B cell (primary cell): ENCODE measurements around the gene ITPR1. TPM values are rescaled to one million over a fixed set of nuclear protein-coding genes. Genes with fewer than 3 reads are reported as not detected.
A peak's percentile ranks its signal among the peaks of the same experiment; 100 is the strongest.

ENCODE experiments used
- ATAC-seq: fragments of 200-7000 bp; cut with Tn5 transposase; one replicate; pipeline ENCODE4 v1.10.0; 2021; ENCODE audit warnings: low read depth, mild to moderate bottlenecking, moderate number of reproducible peaks, moderate library complexity
- CTCF ChIA-PET: fragments of 350-600 bp; sonication (Branson Sonifier 250); formaldehyde crosslinking; loops from one replicate; lab custom pipeline; 2021; ENCODE audit warnings: antibody characterized with exemption, inconsistent platforms; lab: Charles Lee
- POLR2A ChIA-PET: fragments of 350-600 bp; sonication (Branson Sonifier 250); formaldehyde crosslinking; loops from one replicate; lab custom pipeline; 2021; ENCODE audit warnings: antibody characterized with exemption; lab: Charles Lee
- DNase-seq: peaks from one replicate; pipeline ENCODE4 v3.0.0; 2013
- H2AFZ ChIP-seq: 2 replicates; pipeline ENCODE4 v1.6.1; 2012; ENCODE audit warnings: mild to moderate bottlenecking, low read depth, low read length; ENCODE audit not compliant: insufficient read depth, poor library complexity, severe bottlenecking
- H3K27ac ChIP-seq, 2 donors: 1 replicate in 1 of 2; 2 replicates in 1 of 2; pipeline ENCODE4 v1.5.1; 2012 to 2013; ENCODE audit warnings: low read length in 2 of 2, mild to moderate bottlenecking in 2 of 2, moderate library complexity in 1 of 2
- H3K27me3 ChIP-seq, 4 experiments: fragments of 200-600 bp in 1 of 4; sonication (generic) in 1 of 4; replicated peaks in 1 of 4; 1 replicate in 2 of 4; 2 replicates in 2 of 4; pipeline versions ENCODE4 v1.6.1 to v1.7.0; 2013 to 2016; ENCODE audit warnings: low read length in 3 of 4, mild to moderate bottlenecking in 2 of 4, mixed read lengths in 1 of 4, moderate library complexity in 1 of 4; ENCODE audit not compliant: insufficient read depth in 4 of 4, control insufficient read depth in 3 of 4; ENCODE audit errors: control extremely low read depth in 1 of 4
- H3K36me3 ChIP-seq, 2 experiments: replicated peaks in 1 of 2; 1 replicate in 1 of 2; 2 replicates in 1 of 2; pipeline versions ENCODE4 v1.6.1 to v1.7.1; 2013; ENCODE audit warnings: low read length in 1 of 2; ENCODE audit not compliant: insufficient read depth in 2 of 2, control insufficient read depth in 1 of 2; ENCODE audit errors: control extremely low read depth in 1 of 2, extremely low read depth in 1 of 2
- H3K4me1 ChIP-seq, 2 donors: fragments of 200-600 bp in 1 of 2; sonication (generic) in 1 of 2; 1 replicate in 1 of 2; 2 replicates in 1 of 2; pipeline versions ENCODE4 v1.5.1 to v1.6.1; 2013 to 2017; ENCODE audit warnings: low read length in 2 of 2; ENCODE audit not compliant: control insufficient read depth in 2 of 2, insufficient read depth in 2 of 2
- H3K4me2 ChIP-seq: replicated peaks from 2 replicates; pipeline ENCODE3; 2012; ENCODE audit warnings: mild to moderate bottlenecking, low read depth, low read length; ENCODE audit not compliant: poor library complexity, severe bottlenecking
- H3K4me3 ChIP-seq, 5 experiments: fragments of 200-600 bp in 1 of 5; sonication (generic) in 1 of 5; 1 replicate in 3 of 5; 2 replicates in 2 of 5; pipeline versions ENCODE4 v1.5.1 to v1.7.0; 2011 to 2016; ENCODE audit warnings: low read length in 4 of 5, mild to moderate bottlenecking in 4 of 5, low read depth in 2 of 5, control low read depth in 1 of 5, moderate library complexity in 1 of 5; ENCODE audit not compliant: insufficient read depth in 1 of 5; ENCODE audit errors: control extremely low read depth in 1 of 5, extremely low read depth in 1 of 5
- H3K79me2 ChIP-seq: fragments of 200-600 bp; sonication (generic); one replicate; pipeline ENCODE4 v1.6.0; 2016; ENCODE audit warnings: low read length; ENCODE audit not compliant: control insufficient read depth, insufficient read depth
- H3K9ac ChIP-seq: fragments of 200-600 bp; sonication (generic); 2 replicates; pipeline ENCODE4 v1.6.1; 2017; ENCODE audit warnings: mild to moderate bottlenecking, low read length, moderate library complexity
- H3K9me3 ChIP-seq, 3 donors: one replicate each; pipeline versions ENCODE4 v1.6.1 to v1.7.1; 2013; ENCODE audit warnings: low read length in 2 of 3; ENCODE audit not compliant: control insufficient read depth in 2 of 3, insufficient read depth in 1 of 3; ENCODE audit errors: control extremely low read depth in 1 of 3
- H4K20me1 ChIP-seq: 2 replicates; pipeline ENCODE4 v1.6.0; 2012; ENCODE audit warnings: mild to moderate bottlenecking, low read length; ENCODE audit not compliant: insufficient read depth, control insufficient read depth, poor library complexity, severe bottlenecking
- H3K27ac Mint-ChIP-seq: one replicate; pipeline ENCODE4 v1.8.0; 2021; ENCODE audit warnings: mixed read lengths
- H3K27me3 Mint-ChIP-seq: one replicate; pipeline ENCODE4 v1.8.0; 2021; ENCODE audit warnings: mixed read lengths
- H3K4me1 Mint-ChIP-seq: one replicate; pipeline ENCODE4 v1.8.0; 2021; ENCODE audit warnings: mixed read lengths
- H3K4me3 Mint-ChIP-seq: one replicate; pipeline ENCODE4 v1.8.0; 2021; ENCODE audit warnings: mixed read lengths
- H3K9me3 Mint-ChIP-seq: one replicate; pipeline ENCODE4 v1.8.0; 2022; ENCODE audit warnings: mixed read lengths; ENCODE audit not compliant: insufficient read depth
- EZH2 ChIP-seq: IDR thresholded peaks from 2 replicates; pipeline ENCODE4 v1.6.1; 2012; ENCODE audit warnings: borderline replicate concordance, low read depth, mild to moderate bottlenecking, moderate library complexity, low read length; ENCODE audit not compliant: insufficient read depth, poor library complexity, severe bottlenecking
- WGBS: methylation state at CpG from one replicate; pipeline ENCODE4 v1.1.5; 2013; ENCODE audit warnings: missing lambda C conversion rate; ENCODE audit not compliant: insufficient coverage; 5-methylcytosine and 5-hydroxymethylcytosine counted together
- intact Hi-C: fragments of 100-400 bp; cut with micrococcal nuclease; formaldehyde crosslinking; loops from one replicate; pipeline ENCODE4 v1.10.0; 2022
- polyA plus RNA-seq: library from polyadenylated mRNA; depleted of rRNA; stranded (reverse); fragments of >200 nt; gene quantifications from 2 replicates; pipeline ENCODE4 v1.2.3, GENCODE V29; 2012
- total RNA-seq, 2 donors: library from RNA; stranded (reverse); fragments of 120-200 nt in 1 of 2; gene quantifications; 1 replicate in 1 of 2; 2 replicates in 1 of 2; pipeline versions ENCODE4 v1.2.3 to v1.2.4, GENCODE V29; 2013 to 2022
- TF ChIP-seq, protein P1 (sequence below): fragments of 200-600 bp; IDR thresholded peaks from one replicate; pipeline ENCODE4 v1.8.0; 2022; ENCODE audit warnings: antibody characterized with exemption, mild to moderate bottlenecking

The ITPR1 gene
- total and polyA plus RNA-seq, 2 donors (not counting 1 experiment from before 2014, with no cell fraction given), result 64.0 to 332 TPM

GRCh38 chr3:4568841-4569240, 75.7 kb downstream of the ITPR1 start:
- H3K9ac ChIP-seq, result no peak overlapping the region
- no peak overlapping the region for H3K27ac ChIP-seq
- peaks cover 98% of the 10 kb centered on the region for H4K20me1 ChIP-seq
- no peaks in the 10 kb centered on the region for H3K9me3 ChIP-seq
- Mint-ChIP-seq H3K27me3 (no peaks in the 10 kb centered on the region), H3K9me3 (no peaks in the 10 kb centered on the region), H3K4me3 (no peak overlapping the region), H3K4me1 (peaks cover 74% of the 10 kb centered on the region), H3K27ac (no peak overlapping the region)
- no peak for ATAC-seq
- no peak overlapping the region for H3K4me3 ChIP-seq
- DNase-seq, result no peak
- H2AFZ ChIP-seq, result no peak overlapping the region
- intact Hi-C loops, result loop anchor here (2.0 kb wide), 1 partner anchor 16 kb away; no protein-coding TSS in a partner anchor
- CTCF ChIA-PET, result interaction anchor here (0.8 to 1.2 kb wide), 2 partner anchors 8 to 218 kb away, joined by 3 read pairs; no protein-coding TSS in a partner anchor
- no CpG with 5 or more reads among the region's 3 CpGs for WGBS
- peaks cover 96% of the 10 kb centered on the region for H3K79me2 ChIP-seq
- H3K36me3 ChIP-seq, result peaks cover 0 to 2% of the 10 kb centered on the region in 2 experiments
- TF ChIP-seq, protein P1, sequence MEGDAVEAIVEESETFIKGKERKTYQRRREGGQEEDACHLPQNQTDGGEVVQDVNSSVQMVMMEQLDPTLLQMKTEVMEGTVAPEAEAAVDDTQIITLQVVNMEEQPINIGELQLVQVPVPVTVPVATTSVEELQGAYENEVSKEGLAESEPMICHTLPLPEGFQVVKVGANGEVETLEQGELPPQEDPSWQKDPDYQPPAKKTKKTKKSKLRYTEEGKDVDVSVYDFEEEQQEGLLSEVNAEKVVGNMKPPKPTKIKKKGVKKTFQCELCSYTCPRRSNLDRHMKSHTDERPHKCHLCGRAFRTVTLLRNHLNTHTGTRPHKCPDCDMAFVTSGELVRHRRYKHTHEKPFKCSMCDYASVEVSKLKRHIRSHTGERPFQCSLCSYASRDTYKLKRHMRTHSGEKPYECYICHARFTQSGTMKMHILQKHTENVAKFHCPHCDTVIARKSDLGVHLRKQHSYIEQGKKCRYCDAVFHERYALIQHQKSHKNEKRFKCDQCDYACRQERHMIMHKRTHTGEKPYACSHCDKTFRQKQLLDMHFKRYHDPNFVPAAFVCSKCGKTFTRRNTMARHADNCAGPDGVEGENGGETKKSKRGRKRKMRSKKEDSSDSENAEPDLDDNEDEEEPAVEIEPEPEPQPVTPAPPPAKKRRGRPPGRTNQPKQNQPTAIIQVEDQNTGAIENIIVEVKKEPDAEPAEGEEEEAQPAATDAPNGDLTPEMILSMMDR, result no peak
- TF ChIP-seq EZH2, result no peak
- H3K4me1 ChIP-seq, result peaks cover 0 to 11% of the 10 kb centered on the region in 2 donors
- H3K27me3 ChIP-seq, result no peaks in the 10 kb centered on the region
- H3K4me2 ChIP-seq, result no peak overlapping the region
- POLR2A ChIA-PET, result no interaction called here

GRCh38 chr3:4570840-4571621, 77.9 kb downstream of the ITPR1 start:
- Mint-ChIP-seq H3K4me1 (peaks cover 72% of the 10 kb centered on the region), H3K9me3 (no peaks in the 10 kb centered on the region), H3K27me3 (no peaks in the 10 kb centered on the region), H3K27ac (peak overlapping the region; percentile 47), H3K4me3 (no peak overlapping the region)
- ChIA-PET CTCF (interaction anchor here (1.5 to 4.9 kb wide), 5 partner anchors 10 to 220 kb away, joined by 3 to 32 read pairs (median 7); no protein-coding TSS in a partner anchor), POLR2A (interaction anchor here (0.6 kb wide), 1 partner anchor 78 kb away, joined by 7 read pairs; the partner anchor contains the start of gene ITPR1)
- H3K27ac ChIP-seq, result peak overlapping the region in 1 of 2 donors; percentile 39
- peaks cover 0 to 9% of the 10 kb centered on the region in 2 experiments for H3K36me3 ChIP-seq
- intact Hi-C loops, result loop anchor here (2.0 kb wide), 1 partner anchor 220 kb away; no protein-coding TSS in a partner anchor
- TF ChIP-seq EZH2, result no peak
- TF ChIP-seq, protein P1, result no peak
- peaks cover 98% of the 10 kb centered on the region for H4K20me1 ChIP-seq
- WGBS, result 85% methylated on average over 5 of the region's 7 CpGs
- no peak overlapping the region for H3K9ac ChIP-seq
- H3K4me3 ChIP-seq, result no peak overlapping the region
- DNase-seq (no peak), ATAC-seq (no peak)
- H3K27me3 ChIP-seq, result no peaks in the 10 kb centered on the region
- H3K4me1 ChIP-seq, result peaks cover 0 to 11% of the 10 kb centered on the region in 2 donors
- H3K9me3 ChIP-seq, result no peaks in the 10 kb centered on the region
- H3K79me2 ChIP-seq, result peaks cover 96% of the 10 kb centered on the region
- H2AFZ ChIP-seq, result no peak overlapping the region
- no peak overlapping the region for H3K4me2 ChIP-seq
